DND-41 (cell line): ENCODE measurements around the gene PRRT2.

Source experiments
- ATAC-seq: fragments of 200-7000 bp; cut with Tn5 transposase; 3 replicates; pipeline ENCODE4 v1.9.1; 2021; ENCODE audit warnings: low read depth; ENCODE audit not compliant: insufficient read depth
- DNase-seq: peaks from one replicate; pipeline ENCODE4 v3.0.0-alpha.2; 2020
- H2AFZ ChIP-seq: 2 replicates; pipeline ENCODE4 v1.6.0; 2012; ENCODE audit warnings: low read depth, low read length
- H3K27ac ChIP-seq: 2 replicates; pipeline ENCODE4 v1.5.1; 2012; ENCODE audit warnings: low read length, inconsistent platforms
- H3K27me3 ChIP-seq: fragments of 200-600 bp; sonication (generic); 2 replicates; pipeline ENCODE4 v1.6.0; 2012; ENCODE audit warnings: low read length, mild to moderate bottlenecking, inconsistent platforms; ENCODE audit not compliant: insufficient read depth, poor library complexity
- H3K36me3 ChIP-seq: 2 replicates; pipeline ENCODE4 v1.5.1; 2012; ENCODE audit warnings: low read length, inconsistent platforms; ENCODE audit not compliant: insufficient read depth
- H3K4me1 ChIP-seq: 2 replicates; pipeline ENCODE4 v1.5.1; 2012; ENCODE audit warnings: mild to moderate bottlenecking, low read length; ENCODE audit not compliant: insufficient read depth
- H3K4me2 ChIP-seq: 2 replicates; pipeline ENCODE4 v1.6.0; 2012; ENCODE audit warnings: mild to moderate bottlenecking, moderate library complexity, low read length, inconsistent platforms; ENCODE audit not compliant: insufficient read depth
- H3K4me3 ChIP-seq, 2 experiments: fragments of 200-600 bp in 1 of 2; shearing (Covaris generic) in 1 of 2; 2 replicates each; pipeline ENCODE4 v1.5.1; 2012 to 2016; ENCODE audit warnings: inconsistent platforms in 2 of 2, low read length in 2 of 2, mild to moderate bottlenecking in 2 of 2, low read depth in 1 of 2, moderate library complexity in 1 of 2
- H3K79me2 ChIP-seq: 2 replicates; pipeline ENCODE4 v1.6.0; 2012; ENCODE audit warnings: low read length, inconsistent platforms; ENCODE audit not compliant: insufficient read depth
- H3K9ac ChIP-seq: 2 replicates; pipeline ENCODE4 v1.6.0; 2012; ENCODE audit warnings: low read depth, mild to moderate bottlenecking, inconsistent platforms, low read length, moderate library complexity
- H3K9me3 ChIP-seq: 2 replicates; pipeline ENCODE4 v1.5.1; 2012; ENCODE audit warnings: low read length, moderate library complexity, mild to moderate bottlenecking, inconsistent platforms; ENCODE audit not compliant: insufficient read depth, severe bottlenecking
- H4K20me1 ChIP-seq: 2 replicates; pipeline ENCODE4 v1.6.0; 2012; ENCODE audit warnings: low read length; ENCODE audit not compliant: insufficient read depth
- EZH2 ChIP-seq: IDR thresholded peaks from 3 replicates; pipeline ENCODE4 v1.6.1; 2012; ENCODE audit warnings: borderline replicate concordance, low read depth, mild to moderate bottlenecking, moderate library complexity, low read length, inconsistent platforms; ENCODE audit not compliant: severe bottlenecking
- TF ChIP-seq, protein P1 (sequence below): IDR thresholded peaks from 2 replicates; pipeline ENCODE4 v1.5.1; 2012; ENCODE audit warnings: borderline replicate concordance, low read length, moderate library complexity, mild to moderate bottlenecking; ENCODE audit not compliant: poor library complexity, severe bottlenecking; ENCODE audit errors: extremely low read depth

The PRRT2 gene

DNA sequence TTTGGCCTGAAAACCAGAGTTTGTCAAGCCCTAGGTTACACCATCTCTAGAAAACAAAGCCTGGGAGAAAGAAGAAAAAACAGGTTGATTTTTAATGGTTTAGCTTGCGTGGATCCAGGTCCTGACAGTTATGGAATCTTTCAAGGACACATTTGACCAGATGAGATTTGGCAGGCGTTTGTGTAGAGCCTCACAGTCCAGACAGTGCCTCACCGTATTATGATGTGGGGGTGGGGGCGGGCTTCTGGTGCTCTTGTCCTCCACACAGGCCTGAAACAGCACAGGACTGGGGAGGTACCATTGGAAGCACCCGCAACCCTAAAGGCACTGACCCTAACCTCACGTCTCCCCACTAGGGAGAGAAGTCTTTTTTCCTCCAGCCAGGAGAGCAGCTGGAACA is 27.8 kb downstream of the PRRT2 start:
- Histone ChIP-seq H3K4me3 (no peak overlapping the region), H2AFZ (no peak overlapping the region), H3K9me3 (no peaks in the 10 kb centered on the region), H3K27me3 (no peaks in the 10 kb centered on the region), H3K79me2 (no peaks in the 10 kb centered on the region), H3K27ac (no peak overlapping the region), H3K9ac (no peak overlapping the region), H3K36me3 (no peaks in the 10 kb centered on the region), H3K4me2 (no peak overlapping the region), H4K20me1 (no peaks in the 10 kb centered on the region), H3K4me1 (no peaks in the 10 kb centered on the region)
- no peak for TF ChIP-seq EZH2
- TF ChIP-seq, protein P1, sequence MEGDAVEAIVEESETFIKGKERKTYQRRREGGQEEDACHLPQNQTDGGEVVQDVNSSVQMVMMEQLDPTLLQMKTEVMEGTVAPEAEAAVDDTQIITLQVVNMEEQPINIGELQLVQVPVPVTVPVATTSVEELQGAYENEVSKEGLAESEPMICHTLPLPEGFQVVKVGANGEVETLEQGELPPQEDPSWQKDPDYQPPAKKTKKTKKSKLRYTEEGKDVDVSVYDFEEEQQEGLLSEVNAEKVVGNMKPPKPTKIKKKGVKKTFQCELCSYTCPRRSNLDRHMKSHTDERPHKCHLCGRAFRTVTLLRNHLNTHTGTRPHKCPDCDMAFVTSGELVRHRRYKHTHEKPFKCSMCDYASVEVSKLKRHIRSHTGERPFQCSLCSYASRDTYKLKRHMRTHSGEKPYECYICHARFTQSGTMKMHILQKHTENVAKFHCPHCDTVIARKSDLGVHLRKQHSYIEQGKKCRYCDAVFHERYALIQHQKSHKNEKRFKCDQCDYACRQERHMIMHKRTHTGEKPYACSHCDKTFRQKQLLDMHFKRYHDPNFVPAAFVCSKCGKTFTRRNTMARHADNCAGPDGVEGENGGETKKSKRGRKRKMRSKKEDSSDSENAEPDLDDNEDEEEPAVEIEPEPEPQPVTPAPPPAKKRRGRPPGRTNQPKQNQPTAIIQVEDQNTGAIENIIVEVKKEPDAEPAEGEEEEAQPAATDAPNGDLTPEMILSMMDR = no peak
- ATAC-seq (no peak), DNase-seq (no peak)

DNA sequence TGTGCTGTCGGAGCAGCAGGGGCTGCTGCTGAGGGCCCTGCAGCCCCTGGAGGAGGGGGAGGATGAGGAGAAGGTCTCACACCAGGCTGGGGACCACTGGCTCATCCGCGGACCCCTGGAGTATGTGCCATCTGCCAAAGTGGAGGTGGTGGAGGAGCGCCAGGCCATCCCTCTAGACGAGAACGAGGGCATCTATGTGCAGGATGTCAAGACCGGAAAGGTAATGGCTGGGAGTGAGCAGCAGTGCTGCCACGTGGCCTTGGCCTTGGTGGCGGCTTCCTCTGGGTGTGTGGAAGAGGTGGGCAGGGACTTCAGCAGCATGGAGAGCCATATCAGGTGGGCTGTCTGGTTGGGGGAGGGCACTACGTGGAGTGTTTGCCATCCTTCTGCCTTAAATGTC is 28.2 kb downstream of the PRRT2 start:
- Histone ChIP-seq H3K4me1 (no peaks in the 10 kb centered on the region), H3K9me3 (no peaks in the 10 kb centered on the region), H3K79me2 (no peaks in the 10 kb centered on the region), H4K20me1 (no peaks in the 10 kb centered on the region), H3K9ac (no peak overlapping the region), H3K27me3 (no peaks in the 10 kb centered on the region), H3K4me3 (no peak overlapping the region), H3K27ac (no peak overlapping the region), H2AFZ (no peak overlapping the region), H3K4me2 (no peak overlapping the region), H3K36me3 (no peaks in the 10 kb centered on the region)
- DNase-seq (no peak), ATAC-seq (no peak)
- TF ChIP-seq, protein P1 = no peak
- TF ChIP-seq EZH2 = no peak

DNA sequence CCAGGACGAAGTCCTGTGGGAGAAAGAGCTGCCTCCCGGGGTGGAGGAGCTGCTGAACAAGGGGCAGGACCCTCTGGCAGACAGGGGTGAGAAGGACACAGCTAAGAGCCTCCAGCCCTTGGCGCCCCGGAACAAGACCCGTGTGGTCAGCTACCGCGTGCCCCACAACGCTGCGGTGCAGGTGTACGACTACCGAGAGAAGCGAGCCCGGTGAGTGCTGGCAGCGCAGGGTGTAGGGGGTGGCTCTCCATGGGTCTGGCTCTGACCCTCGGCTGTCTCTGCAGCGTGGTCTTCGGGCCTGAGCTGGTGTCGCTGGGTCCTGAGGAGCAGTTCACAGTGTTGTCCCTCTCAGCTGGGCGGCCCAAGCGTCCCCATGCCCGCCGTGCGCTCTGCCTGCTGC is 29.6 kb downstream of the PRRT2 start:
- DNase-seq (no peak), ATAC-seq (no peak)
- no peaks in the 10 kb centered on the region for H3K79me2 ChIP-seq
- H3K27ac ChIP-seq = no peak overlapping the region
- no peaks in the 10 kb centered on the region for H3K27me3 ChIP-seq
- TF ChIP-seq, protein P1 = no peak
- no peak for TF ChIP-seq EZH2
- H3K36me3 ChIP-seq = no peaks in the 10 kb centered on the region
- H3K9ac ChIP-seq = no peak overlapping the region
- no peaks in the 10 kb centered on the region for H3K4me1 ChIP-seq
- H3K9me3 ChIP-seq = no peaks in the 10 kb centered on the region
- H4K20me1 ChIP-seq = no peaks in the 10 kb centered on the region
- no peak overlapping the region for H3K4me2 ChIP-seq
- H3K4me3 ChIP-seq = no peak overlapping the region
- no peak overlapping the region for H2AFZ ChIP-seq

DNA sequence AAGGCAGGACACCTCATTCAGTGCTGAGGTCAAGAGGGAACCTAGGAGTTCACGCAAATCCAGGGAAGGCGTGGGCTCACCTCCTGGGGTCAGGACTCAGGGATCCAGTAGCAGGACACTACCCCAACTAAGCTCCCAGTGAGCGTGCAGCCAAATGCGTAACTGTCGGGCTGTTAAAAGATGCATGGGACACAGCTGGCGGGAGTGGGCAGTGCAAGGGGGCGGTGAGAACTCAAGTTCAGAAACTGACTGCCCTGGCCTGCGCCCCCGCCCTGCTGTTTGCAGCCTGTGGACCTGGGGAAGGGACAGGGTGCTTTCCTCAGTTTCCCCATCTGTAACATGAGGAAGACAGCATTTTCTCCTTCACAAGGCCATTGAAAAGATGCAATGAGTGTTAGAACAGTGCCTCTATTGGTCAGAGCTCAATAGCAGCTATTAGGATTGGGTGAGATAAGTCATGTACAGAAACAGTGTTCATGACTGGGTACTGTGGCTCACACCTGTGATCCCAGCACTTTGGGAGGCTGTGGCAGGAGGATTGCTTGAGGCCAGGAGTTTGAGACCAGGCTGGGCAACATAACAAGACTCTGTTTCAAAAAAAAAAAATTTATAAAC is 30.8 kb downstream of the PRRT2 start:
- no peak overlapping the region for H3K9ac ChIP-seq
- DNase-seq (no peak), ATAC-seq (peak; percentile 44; the same call in 2 of the 3 replicates)
- no peaks in the 10 kb centered on the region for H3K9me3 ChIP-seq
- H4K20me1 ChIP-seq = no peaks in the 10 kb centered on the region
- no peak overlapping the region for H3K27ac ChIP-seq
- no peaks in the 10 kb centered on the region for H3K4me1 ChIP-seq
- H2AFZ ChIP-seq = no peak overlapping the region
- H3K4me2 ChIP-seq = no peak overlapping the region
- TF ChIP-seq, protein P1 = peak; percentile 37
- TF ChIP-seq EZH2 = no peak
- no peaks in the 10 kb centered on the region for H3K79me2 ChIP-seq
- H3K4me3 ChIP-seq = no peak overlapping the region
- no peaks in the 10 kb centered on the region for H3K36me3 ChIP-seq
- H3K27me3 ChIP-seq = no peaks in the 10 kb centered on the region
